OCI-LY7 (cell line): Measurements from ENCODE around the gene NEK2.

ENCODE experiments used
- CTCF ChIP-seq: fragments of 200-600 bp; sonication (generic); conservative IDR thresholded peaks from 2 replicates; pipeline ENCODE4 v1.5.1; 2014; ENCODE audit warnings: mild to moderate bottlenecking, antibody characterized with exemption, low read length, moderate library complexity, mixed read lengths
- EZH2phosphoT487 ChIP-seq: fragments of 200-600 bp; sonication (generic); IDR thresholded peaks from 2 replicates; pipeline ENCODE4 v1.6.1; 2018; ENCODE audit warnings: low read depth, borderline replicate concordance, mild to moderate bottlenecking, mixed run types, antibody characterized with exemption, low read length, moderate library complexity, mixed read lengths

- TF ChIP-seq CTCF (no peak), EZH2phosphoT487 (no peak)
These were observed 35.2 kb downstream of the NEK2 start for GRCh38 chr1:211640301-211640630.
